GM23248 (cell line): ENCODE measurements around the gene PAIP2B. TPM values are rescaled to one million over a fixed set of nuclear protein-coding genes. Genes with fewer than 3 reads are reported as not detected.
"Not testable (repeated sequence)": the region's sequence is repeated elsewhere in the genome, so short reads cannot be mapped to it uniquely, and the experiment has no call there.

Source experiments
- DNase-seq: peaks from one replicate; pipeline ENCODE4 v3.0.0-alpha.2; 2015
- H2AFZ ChIP-seq: fragments of 200-600 bp; sonication (generic); 2 replicates; pipeline ENCODE4 v1.6.1; 2016; ENCODE audit warnings: antibody characterized with exemption
- H3F3A ChIP-seq: fragments of 200-600 bp; sonication (generic); 2 replicates; pipeline ENCODE4 v1.6.1; 2016; ENCODE audit warnings: mild to moderate bottlenecking, antibody characterized with exemption, mixed run types; ENCODE audit not compliant: insufficient read depth
- H3K27ac ChIP-seq: fragments of 200-600 bp; sonication (generic); 2 replicates; pipeline ENCODE4 v1.5.1; 2016; ENCODE audit warnings: mild to moderate bottlenecking
- H3K27me3 ChIP-seq: fragments of 200-600 bp; sonication (generic); replicated peaks from 2 replicates; pipeline ENCODE4 v1.6.1; 2016; ENCODE audit warnings: mild to moderate bottlenecking; ENCODE audit not compliant: insufficient read depth
- H3K36me3 ChIP-seq: fragments of 200-600 bp; sonication (generic); 2 replicates; pipeline ENCODE4 v1.6.1; 2016; ENCODE audit warnings: low read depth, mild to moderate bottlenecking
- H3K4me1 ChIP-seq: fragments of 200-600 bp; sonication (generic); 2 replicates; pipeline ENCODE4 v1.6.1; 2016; ENCODE audit warnings: mild to moderate bottlenecking; ENCODE audit not compliant: insufficient read depth
- H3K4me2 ChIP-seq: fragments of 200-600 bp; sonication (generic); one replicate; pipeline ENCODE4 v1.6.1; 2016; ENCODE audit warnings: mild to moderate bottlenecking; ENCODE audit not compliant: unreplicated experiment
- H3K4me3 ChIP-seq: fragments of 200-600 bp; sonication (generic); 2 replicates; pipeline ENCODE4 v1.5.1; 2016; ENCODE audit warnings: mild to moderate bottlenecking
- H3K79me2 ChIP-seq: fragments of 200-600 bp; sonication (generic); 2 replicates; pipeline ENCODE4 v1.6.1; 2016; ENCODE audit warnings: mild to moderate bottlenecking; ENCODE audit not compliant: insufficient read depth
- H3K9ac ChIP-seq: fragments of 200-600 bp; sonication (generic); 2 replicates; pipeline ENCODE4 v1.6.1; 2016; ENCODE audit warnings: mild to moderate bottlenecking
- H3K9me2 ChIP-seq: fragments of 200-600 bp; sonication (generic); 2 replicates; pipeline ENCODE4 v1.6.1; 2016; ENCODE audit warnings: mixed run types, mild to moderate bottlenecking, moderate library complexity; ENCODE audit not compliant: insufficient read depth
- H3K9me3 ChIP-seq: fragments of 200-600 bp; sonication (generic); one replicate; pipeline ENCODE4 v1.6.1; 2017; ENCODE audit warnings: low read depth
- H4K20me1 ChIP-seq: fragments of 200-600 bp; sonication (generic); 2 replicates; pipeline ENCODE4 v1.6.0; 2016; ENCODE audit not compliant: insufficient read depth
- EZH2 ChIP-seq: fragments of 200-600 bp; sonication (generic); IDR thresholded peaks from 2 replicates; pipeline ENCODE4 v1.6.1; 2018; ENCODE audit warnings: antibody characterized with exemption, mild to moderate bottlenecking; ENCODE audit not compliant: insufficient read depth, poor library complexity, severe bottlenecking
- EZH2phosphoT487 ChIP-seq: fragments of 200-600 bp; sonication (generic); IDR thresholded peaks from 2 replicates; pipeline ENCODE4 v1.6.1; 2018; ENCODE audit warnings: antibody characterized with exemption, moderate library complexity, mild to moderate bottlenecking, low read depth; ENCODE audit not compliant: insufficient read depth
- WGBS, 2 experiments: methylation state at CpG; one replicate each; pipeline ENCODE4 v1.1.6; 2015 to 2017; ENCODE audit warnings: low lambda C conversion rate in 2 of 2, low coverage in 1 of 2; ENCODE audit errors: missing lambda C conversion rate in 2 of 2; 5-methylcytosine and 5-hydroxymethylcytosine counted together
- in situ Hi-C: fragments of 300-500 bp; cut with MboI; formaldehyde crosslinking; loops from 2 replicates; pipeline ENCODE4 v1.15.0; 2020
- polyA plus RNA-seq: library from polyadenylated mRNA; unstranded; fragments of >200 nt; fragmentation: Nextera tagmentation; extraction: Ambion mirVana; gene quantifications from 2 replicates; pipeline ENCODE4 v1.2.1, GENCODE V29; 2016
- total RNA-seq: library from RNA; depleted of rRNA; stranded (reverse); fragments of >200 nt; shearing (Covaris generic); gene quantifications from 2 replicates; pipeline ENCODE4 v1.2.3, GENCODE V29; 2014

The PAIP2B gene
- total and polyA plus RNA-seq, 2 experiments from 2014 or later = under 0.01 to 0.10 TPM

- Histone ChIP-seq H3K27ac (no peak overlapping the region), H3K4me3 (no peak overlapping the region), H3K9me3 (no peaks in the 10 kb centered on the region), H3K9me2 (no peaks in the 10 kb centered on the region), H4K20me1 (no peaks in the 10 kb centered on the region), H3K9ac (no peak overlapping the region), H3K79me2 (no peaks in the 10 kb centered on the region), H3F3A (no peaks in the 10 kb centered on the region), H3K4me2 (no peak overlapping the region), H2AFZ (no peak overlapping the region), H3K4me1 (peaks cover 9% of the 10 kb centered on the region; the same call in 1 of the 2 replicates), H3K36me3 (no peaks in the 10 kb centered on the region), H3K27me3 (no peaks in the 10 kb centered on the region)
- in situ Hi-C loops = no loop called here
- no peak for DNase-seq
- 19 to 39% methylated on average over 2 of the region's 2 CpGs for WGBS, 2 experiments
- no peak for TF ChIP-seq EZH2phosphoT487
- no peak for TF ChIP-seq EZH2
Observed at GRCh38 chr2:71187589-71187988, 39.3 kb downstream of the PAIP2B start.

GRCh38 chr2:71186973-71187372, 39.9 kb downstream of the PAIP2B start:
- Histone ChIP-seq H3K4me2 (no peak overlapping the region), H3K4me3 (no peak overlapping the region), H3K9me3 (no peaks in the 10 kb centered on the region), H3K4me1 (peaks cover 9% of the 10 kb centered on the region; the same call in 1 of the 2 replicates), H2AFZ (no peak overlapping the region), H3K79me2 (no peaks in the 10 kb centered on the region), H3F3A (no peaks in the 10 kb centered on the region), H3K36me3 (no peaks in the 10 kb centered on the region), H3K27me3 (no peaks in the 10 kb centered on the region), H3K27ac (no peak overlapping the region), H3K9ac (no peak overlapping the region), H4K20me1 (no peaks in the 10 kb centered on the region), H3K9me2 (no peaks in the 10 kb centered on the region)
- DNase-seq = no peak
- TF ChIP-seq EZH2 (no peak), EZH2phosphoT487 (no peak)
- in situ Hi-C loops = no loop called here
- 38 to 50% methylated on average over 1 of the region's 1 CpG for WGBS, 2 experiments

- H3K27ac ChIP-seq, H3K79me2 ChIP-seq, in situ Hi-C loops, H3K36me3 ChIP-seq, H3K9ac ChIP-seq, DNase-seq, H3K9me3 ChIP-seq, H3K27me3 ChIP-seq, H3K4me3 ChIP-seq, H3K4me2 ChIP-seq, H4K20me1 ChIP-seq, H3F3A ChIP-seq, H3K9me2 ChIP-seq: not testable (repeated sequence)
- 28 to 31% methylated on average over 2 of the region's 5 CpGs for WGBS, 2 experiments
- H2AFZ ChIP-seq = peak overlapping the region; percentile 63
- peaks cover 13% of the 10 kb centered on the region for H3K4me1 ChIP-seq
Observed at GRCh38 chr2:71183306-71184115, 43.4 kb downstream of the PAIP2B start.

- Histone ChIP-seq H3K9ac (no peak overlapping the region), H3K79me2 (no peaks in the 10 kb centered on the region), H3K4me1 (peaks cover 13% of the 10 kb centered on the region), H3K4me2 (no peak overlapping the region), H3K36me3 (no peaks in the 10 kb centered on the region), H3K27ac (no peak overlapping the region), H4K20me1 (no peaks in the 10 kb centered on the region), H3F3A (no peaks in the 10 kb centered on the region), H3K27me3 (peaks cover 3% of the 10 kb centered on the region; the same call in 1 of the 2 replicates), H2AFZ (no peak overlapping the region), H3K4me3 (no peak overlapping the region), H3K9me2 (no peaks in the 10 kb centered on the region), H3K9me3 (no peaks in the 10 kb centered on the region)
- in situ Hi-C loops = no loop called here
- 24 to 28% methylated on average over 2 of the region's 2 CpGs for WGBS, 2 experiments
- peak; percentile 62 for DNase-seq
- TF ChIP-seq EZH2 (no peak), EZH2phosphoT487 (no peak)
Observed at GRCh38 chr2:71181316-71181715, 45.6 kb downstream of the PAIP2B start.

- H3K4me2 ChIP-seq, H3K27me3 ChIP-seq, H2AFZ ChIP-seq, H3K27ac ChIP-seq, in situ Hi-C loops, H3K4me1 ChIP-seq, DNase-seq, H4K20me1 ChIP-seq, H3K36me3 ChIP-seq, H3K9me3 ChIP-seq, H3F3A ChIP-seq, H3K79me2 ChIP-seq, H3K9me2 ChIP-seq, H3K4me3 ChIP-seq, H3K9ac ChIP-seq: not testable (repeated sequence)
- 62% methylated on average over 8 of the region's 8 CpGs for WGBS, 2 experiments
Observed at GRCh38 chr2:71178836-71179235, 48.1 kb downstream of the PAIP2B start.
